ENCODE data around the gene TXNDC8.

The TXNDC8 gene

DNA sequence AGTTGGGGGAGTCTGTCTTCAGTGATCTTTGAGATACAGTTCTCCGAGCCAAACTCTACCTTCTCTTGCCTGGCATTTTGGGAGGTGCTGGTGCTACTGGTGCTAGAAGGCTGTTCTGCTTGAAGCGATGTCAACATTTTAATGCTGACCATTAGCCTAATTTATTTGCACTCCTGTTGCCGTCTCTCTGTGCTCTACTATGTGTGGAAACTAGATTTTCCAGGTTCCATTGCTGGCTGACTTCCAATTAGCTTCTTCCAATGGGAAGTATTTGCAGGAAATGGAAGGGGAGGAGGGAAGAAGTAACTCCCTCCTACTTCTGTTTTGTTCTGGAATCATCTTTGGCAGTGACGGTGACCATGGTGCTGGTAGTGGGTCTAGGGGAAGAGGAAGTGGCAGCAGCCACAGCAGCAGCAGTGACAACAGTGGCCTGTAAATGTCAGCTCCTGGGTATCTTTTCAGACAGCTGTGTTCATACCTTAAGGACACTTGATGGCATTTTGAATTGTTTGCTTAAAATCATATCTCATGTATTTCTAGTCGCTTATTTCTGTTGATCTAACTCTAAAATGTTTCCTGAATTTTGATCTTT is 7.9 kb downstream of the TXNDC8 start:
- TF ChIP-seq, protein P1, sequence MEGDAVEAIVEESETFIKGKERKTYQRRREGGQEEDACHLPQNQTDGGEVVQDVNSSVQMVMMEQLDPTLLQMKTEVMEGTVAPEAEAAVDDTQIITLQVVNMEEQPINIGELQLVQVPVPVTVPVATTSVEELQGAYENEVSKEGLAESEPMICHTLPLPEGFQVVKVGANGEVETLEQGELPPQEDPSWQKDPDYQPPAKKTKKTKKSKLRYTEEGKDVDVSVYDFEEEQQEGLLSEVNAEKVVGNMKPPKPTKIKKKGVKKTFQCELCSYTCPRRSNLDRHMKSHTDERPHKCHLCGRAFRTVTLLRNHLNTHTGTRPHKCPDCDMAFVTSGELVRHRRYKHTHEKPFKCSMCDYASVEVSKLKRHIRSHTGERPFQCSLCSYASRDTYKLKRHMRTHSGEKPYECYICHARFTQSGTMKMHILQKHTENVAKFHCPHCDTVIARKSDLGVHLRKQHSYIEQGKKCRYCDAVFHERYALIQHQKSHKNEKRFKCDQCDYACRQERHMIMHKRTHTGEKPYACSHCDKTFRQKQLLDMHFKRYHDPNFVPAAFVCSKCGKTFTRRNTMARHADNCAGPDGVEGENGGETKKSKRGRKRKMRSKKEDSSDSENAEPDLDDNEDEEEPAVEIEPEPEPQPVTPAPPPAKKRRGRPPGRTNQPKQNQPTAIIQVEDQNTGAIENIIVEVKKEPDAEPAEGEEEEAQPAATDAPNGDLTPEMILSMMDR (IDR thresholded peaks at IDR 0.05; ENCODE audit: low read depth, low read length): no peak
- no peak for DNase-seq (ENCODE audit: low read depth in 2 of 2)
- H3K4me3 ChIP-seq (replicated peaks in 1 of 2; ENCODE audit: low read depth in 2 of 2, low read length in 2 of 2): no peak overlapping the region

DNA sequence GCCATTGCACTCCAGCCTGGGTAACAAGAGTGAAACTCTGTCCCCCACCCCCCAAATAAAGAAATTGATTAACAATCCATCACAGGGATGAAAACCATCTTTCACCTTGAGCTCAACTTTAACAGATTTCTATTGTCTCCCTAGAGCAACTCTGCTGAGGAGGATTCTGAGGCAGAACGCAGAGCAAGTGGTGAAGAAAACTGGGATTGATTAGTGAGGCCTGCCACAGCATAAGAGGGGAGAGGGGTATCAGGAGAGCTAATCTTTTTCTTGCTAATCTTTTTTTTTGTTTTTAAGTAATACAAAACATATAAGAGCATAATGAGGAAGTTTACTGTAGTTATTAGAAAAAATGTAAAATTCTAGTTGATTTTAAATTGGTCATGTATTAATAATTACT is 8.9 kb downstream of the TXNDC8 start:
- no peak overlapping the region for H3K4me3 ChIP-seq (replicated peaks in 1 of 2; ENCODE audit: low read depth in 2 of 2, low read length in 2 of 2)
- no peak for DNase-seq (ENCODE audit: low read depth in 2 of 2)
- TF ChIP-seq, protein P1 (IDR thresholded peaks at IDR 0.05; ENCODE audit: low read depth, low read length): no peak

DNA sequence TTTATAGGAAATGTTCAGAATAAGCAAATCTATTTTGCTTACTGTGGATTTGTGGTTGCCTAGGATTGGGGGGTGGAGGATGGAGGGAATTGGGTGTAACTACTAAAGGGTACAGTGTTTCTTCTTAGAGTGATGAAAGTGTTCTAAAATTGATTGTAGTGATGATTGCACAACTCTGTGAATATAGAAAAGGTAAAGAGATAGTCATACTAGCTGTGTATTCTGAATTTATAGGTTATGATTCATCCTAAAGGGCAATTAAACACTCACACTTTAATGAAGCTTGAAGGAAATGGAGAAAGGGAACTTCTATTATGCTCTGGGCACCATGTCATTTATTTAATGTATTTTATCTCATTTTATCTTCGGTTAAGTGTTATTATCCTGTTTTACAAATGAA is 9.9 kb downstream of the TXNDC8 start:
- no peak overlapping the region for H3K4me3 ChIP-seq (replicated peaks in 1 of 2; ENCODE audit: low read depth in 2 of 2, low read length in 2 of 2)
- DNase-seq (ENCODE audit: low read depth in 2 of 2): no peak
- TF ChIP-seq, protein P1 (IDR thresholded peaks at IDR 0.05; ENCODE audit: low read depth, low read length): no peak

DNA sequence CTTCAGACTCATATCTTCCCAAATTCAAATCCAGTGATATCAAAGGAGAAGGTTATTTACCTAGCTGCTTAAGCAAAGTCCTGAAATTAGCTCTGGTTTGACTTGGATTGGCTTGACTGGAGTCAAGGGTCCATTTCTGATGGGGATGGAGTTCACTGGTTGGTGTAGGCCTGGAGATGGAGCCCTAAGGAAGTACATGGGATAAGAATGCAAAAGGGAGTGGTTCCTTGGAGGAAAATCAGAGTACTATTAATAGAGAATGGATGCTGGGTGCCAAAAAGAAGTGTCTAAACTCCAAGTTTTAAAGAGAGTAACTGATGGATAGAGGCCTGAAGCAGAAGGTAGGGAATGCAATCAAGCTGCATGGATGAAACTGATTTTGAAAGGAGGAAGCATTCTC is 13.8 kb downstream of the TXNDC8 start:
- TF ChIP-seq, protein P1 (IDR thresholded peaks at IDR 0.05; ENCODE audit: low read depth, low read length): no peak

DNA sequence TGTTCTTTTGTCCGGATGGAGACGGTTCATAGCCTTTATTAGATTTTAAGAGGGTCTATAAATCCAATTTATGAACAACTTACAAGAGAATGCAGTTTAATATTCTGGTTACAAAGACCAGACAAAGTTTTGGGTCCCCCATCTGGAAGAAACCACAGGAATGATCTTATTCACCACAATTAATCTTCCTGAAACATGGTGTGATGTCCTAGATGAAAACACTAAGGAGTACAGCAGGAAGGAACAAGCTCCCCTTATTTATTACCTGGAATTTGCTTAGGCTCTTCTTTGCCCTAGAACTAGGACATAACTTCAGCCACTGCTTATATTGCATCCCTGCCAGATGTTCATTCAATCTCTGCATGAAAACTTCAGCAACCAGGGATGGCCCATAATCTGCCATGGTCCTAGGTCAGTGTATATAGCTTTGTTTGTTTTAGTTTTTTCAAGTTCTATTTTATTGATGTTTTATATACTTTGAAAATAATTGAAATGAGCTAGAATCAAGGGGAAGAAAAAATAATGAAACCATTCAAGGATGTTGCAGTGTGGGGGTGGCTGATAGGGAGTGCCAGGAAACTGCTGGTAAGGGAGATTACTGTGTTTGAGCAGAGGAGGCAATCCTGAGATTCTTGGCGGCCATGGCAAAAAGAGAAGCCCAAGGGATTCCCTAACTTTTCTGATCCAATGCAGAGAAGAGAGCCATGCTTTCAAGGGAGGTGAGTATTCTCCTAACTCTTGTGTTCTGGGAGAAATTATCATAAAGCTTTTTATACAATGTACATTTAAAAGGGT is 16.8 kb downstream of the TXNDC8 start:
- TF ChIP-seq, protein P1 (IDR thresholded peaks at IDR 0.05; ENCODE audit: low read depth, low read length): no peak
- H3K4me3 ChIP-seq (replicated peaks in 1 of 2; ENCODE audit: low read depth in 2 of 2, low read length in 2 of 2): no peak overlapping the region
- DNase-seq (ENCODE audit: low read depth in 2 of 2): peak in 1 of 2 donors; percentile 74

More for the DNA sequence above, 13.8 kb downstream of the TXNDC8 start:
- DNase-seq (ENCODE audit: low read depth in 2 of 2): peak in 1 of 2 donors; percentile 11
- H3K4me3 ChIP-seq (replicated peaks in 1 of 2; ENCODE audit: low read depth in 2 of 2, low read length in 2 of 2): no peak overlapping the region

DNA sequence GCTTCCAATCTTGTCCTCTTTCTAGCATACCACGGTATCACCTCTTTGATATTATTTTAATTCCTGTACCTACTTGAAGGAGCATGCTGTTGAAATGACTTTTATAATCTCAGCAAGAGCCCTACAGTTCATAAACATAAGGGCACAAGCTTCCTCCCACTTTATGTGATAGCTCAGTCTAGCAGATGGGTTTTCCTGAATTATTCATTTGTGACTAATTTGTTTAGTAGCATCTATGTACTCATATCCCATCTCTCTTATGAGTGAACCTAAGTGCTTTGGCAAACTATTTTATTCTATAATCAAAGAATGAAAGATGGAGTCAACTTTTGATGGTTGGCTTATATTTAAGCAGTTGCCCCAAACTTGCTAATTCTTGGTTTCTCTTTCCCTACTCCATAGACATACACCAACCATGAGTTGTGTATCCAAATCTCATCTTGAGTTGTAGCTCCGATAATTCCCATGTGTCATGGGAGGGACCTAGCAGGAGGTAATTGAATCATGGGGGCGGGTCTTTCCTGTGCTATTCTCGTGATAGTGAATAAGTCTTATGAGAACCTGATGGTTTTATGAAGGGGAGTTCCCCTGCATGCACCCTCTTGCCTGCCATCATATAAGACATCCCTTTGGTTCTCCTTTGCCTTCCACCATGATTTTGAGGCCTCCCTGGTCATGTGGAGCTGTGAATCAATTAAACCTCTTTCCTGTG is 17.7 kb downstream of the TXNDC8 start:
- no peak overlapping the region for H3K4me3 ChIP-seq (replicated peaks in 1 of 2; ENCODE audit: low read depth in 2 of 2, low read length in 2 of 2)
- TF ChIP-seq, protein P1 (IDR thresholded peaks at IDR 0.05; ENCODE audit: low read depth, low read length): no peak
- DNase-seq (ENCODE audit: low read depth in 2 of 2): no peak

Measured in cardiac fibroblast (primary cell).